C1 segment of cervical spinal cord (tissue), 14 donors: ENCODE data around the gene CARD10.

ENCODE experiments used
- DNase-seq, 14 donors: peaks; one replicate each; lab custom pipeline; 2025; lab: John Stamatoyannopoulos, UW

The CARD10 gene

GRCh38 chr22:37442135-37442534, 77.1 kb downstream of the CARD10 start:
- no peak for DNase-seq

- DNase-seq = no peak
Observed at GRCh38 chr22:37440875-37441274, 78.3 kb downstream of the CARD10 start.
